Measurements from ENCODE around the gene GPX4.

- TF ChIP-seq CTCF (IDR thresholded peaks at IDR 0.05) (no peak), POLR2A (IDR thresholded peaks at IDR 0.05) (no peak)
Measured at GRCh38 chr19:1103132-1103707, 574 bp upstream of the GPX4 start.
